HCT116 (cell line): Measurements from ENCODE around the gene KRT5.

ENCODE experiments used
- CEBPB ChIP-seq: IDR thresholded peaks from 2 replicates; pipeline ENCODE4 v1.6.1; 2012; ENCODE audit warnings: low read depth
- EGR1 ChIP-seq: IDR thresholded peaks from 2 replicates; pipeline ENCODE4 v1.6.1; 2012; ENCODE audit warnings: low read depth
- EZH2 ChIP-seq: fragments of 200-600 bp; sonication (generic); IDR thresholded peaks from 2 replicates; pipeline ENCODE4 v1.6.1; 2017; ENCODE audit warnings: antibody characterized with exemption, mixed run types
- POLR2A ChIP-seq: IDR thresholded peaks from 2 replicates; pipeline ENCODE4 v1.7.0; 2011; ENCODE audit warnings: borderline replicate concordance; ENCODE audit not compliant: insufficient read depth, insufficient read length; ENCODE audit errors: extremely low read depth
- POLR2AphosphoS5 ChIP-seq: IDR thresholded peaks from 2 replicates; pipeline ENCODE4 v1.6.1; 2011; ENCODE audit warnings: mild to moderate bottlenecking, low read depth, low read length, moderate library complexity
- RAD21 ChIP-seq: IDR thresholded peaks from 2 replicates; pipeline ENCODE4 v1.6.1; 2012; ENCODE audit warnings: low read depth, mild to moderate bottlenecking
- SP1 ChIP-seq: IDR thresholded peaks from 2 replicates; pipeline ENCODE4 v1.6.1; 2012; ENCODE audit warnings: low read depth
- ZFX ChIP-seq: fragments of 450-650 bp; IDR thresholded peaks from 2 replicates; pipeline ENCODE4 v1.6.1; 2017
- TF ChIP-seq, protein P1 (sequence below), 3 experiments: fragments of 200-600 bp in 1 of 3; sonication (generic) in 1 of 3; IDR thresholded peaks in 2 of 3; conservative IDR thresholded peaks in 1 of 3; 2 replicates each; pipeline ENCODE4 v1.5.1; 2012 to 2017; ENCODE audit warnings: low read depth in 2 of 3, low read length in 2 of 3, antibody characterized with exemption in 1 of 3, borderline replicate concordance in 1 of 3, control low read depth in 1 of 3, mild to moderate bottlenecking in 1 of 3, mixed read lengths in 1 of 3, mixed run types in 1 of 3, moderate library complexity in 1 of 3; ENCODE audit not compliant: insufficient read depth in 1 of 3
- TF ChIP-seq, protein P2 (sequence below): IDR thresholded peaks from 2 replicates; pipeline ENCODE4 v1.6.1; 2012
- TF ChIP-seq, protein P3 (sequence below): IDR thresholded peaks from 2 replicates; pipeline ENCODE4 v1.6.1; 2012

DNA sequence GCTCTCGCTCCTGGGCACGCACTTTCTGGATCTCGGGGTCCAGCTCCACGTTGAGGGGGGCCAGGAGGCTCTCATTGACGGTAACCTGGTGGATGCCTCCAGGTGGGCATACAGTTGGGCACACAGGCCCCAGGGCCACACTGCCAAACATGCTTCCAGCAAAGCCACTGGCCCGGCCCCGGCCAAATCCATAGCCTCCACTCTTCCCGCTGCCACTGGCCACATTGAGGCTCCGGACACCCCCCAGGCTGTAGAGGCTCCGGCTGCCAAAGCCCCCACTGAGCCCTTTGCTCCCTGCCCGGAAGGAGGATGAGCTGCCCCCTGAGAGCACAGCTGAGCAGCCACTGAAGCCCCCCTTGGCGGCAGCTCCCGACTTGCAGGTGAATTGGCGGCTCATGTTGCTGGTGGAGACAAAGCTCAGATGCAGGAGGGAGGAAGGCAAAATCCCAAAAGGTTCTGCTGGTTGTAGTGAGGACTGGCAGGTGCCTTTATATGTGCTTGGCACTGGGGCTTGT is 32.5 kb upstream of the KRT5 start, which contains the start of gene KRT71:
- TF ChIP-seq EGR1 (no peak), EZH2 (no peak), CEBPB (no peak), SP1 (no peak), ZFX (no peak), RAD21 (no peak), POLR2A (no peak), POLR2AphosphoS5 (no peak)
- TF ChIP-seq, protein P1, sequence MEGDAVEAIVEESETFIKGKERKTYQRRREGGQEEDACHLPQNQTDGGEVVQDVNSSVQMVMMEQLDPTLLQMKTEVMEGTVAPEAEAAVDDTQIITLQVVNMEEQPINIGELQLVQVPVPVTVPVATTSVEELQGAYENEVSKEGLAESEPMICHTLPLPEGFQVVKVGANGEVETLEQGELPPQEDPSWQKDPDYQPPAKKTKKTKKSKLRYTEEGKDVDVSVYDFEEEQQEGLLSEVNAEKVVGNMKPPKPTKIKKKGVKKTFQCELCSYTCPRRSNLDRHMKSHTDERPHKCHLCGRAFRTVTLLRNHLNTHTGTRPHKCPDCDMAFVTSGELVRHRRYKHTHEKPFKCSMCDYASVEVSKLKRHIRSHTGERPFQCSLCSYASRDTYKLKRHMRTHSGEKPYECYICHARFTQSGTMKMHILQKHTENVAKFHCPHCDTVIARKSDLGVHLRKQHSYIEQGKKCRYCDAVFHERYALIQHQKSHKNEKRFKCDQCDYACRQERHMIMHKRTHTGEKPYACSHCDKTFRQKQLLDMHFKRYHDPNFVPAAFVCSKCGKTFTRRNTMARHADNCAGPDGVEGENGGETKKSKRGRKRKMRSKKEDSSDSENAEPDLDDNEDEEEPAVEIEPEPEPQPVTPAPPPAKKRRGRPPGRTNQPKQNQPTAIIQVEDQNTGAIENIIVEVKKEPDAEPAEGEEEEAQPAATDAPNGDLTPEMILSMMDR (IDR thresholded peaks at IDR 0.05 in 2 of 3, conservative IDR thresholded peaks at IDR 0.05 in 1 of 3; ENCODE audit: borderline replicate concordance in 1 of 3, insufficient read depth in 1 of 3, low read depth in 2 of 3, low read length in 2 of 3): no peak
- TF ChIP-seq, protein P2, sequence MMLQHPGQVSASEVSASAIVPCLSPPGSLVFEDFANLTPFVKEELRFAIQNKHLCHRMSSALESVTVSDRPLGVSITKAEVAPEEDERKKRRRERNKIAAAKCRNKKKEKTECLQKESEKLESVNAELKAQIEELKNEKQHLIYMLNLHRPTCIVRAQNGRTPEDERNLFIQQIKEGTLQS: no peak
- TF ChIP-seq, protein P3, sequence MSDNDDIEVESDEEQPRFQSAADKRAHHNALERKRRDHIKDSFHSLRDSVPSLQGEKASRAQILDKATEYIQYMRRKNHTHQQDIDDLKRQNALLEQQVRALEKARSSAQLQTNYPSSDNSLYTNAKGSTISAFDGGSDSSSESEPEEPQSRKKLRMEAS: no peak
